NCI-H1092 (cell line): ENCODE results near the gene KIF1A.

Experiments
- DNase-seq: peaks from one replicate; lab custom pipeline; 2025; lab: John Stamatoyannopoulos, UW

KIF1A gene

DNA sequence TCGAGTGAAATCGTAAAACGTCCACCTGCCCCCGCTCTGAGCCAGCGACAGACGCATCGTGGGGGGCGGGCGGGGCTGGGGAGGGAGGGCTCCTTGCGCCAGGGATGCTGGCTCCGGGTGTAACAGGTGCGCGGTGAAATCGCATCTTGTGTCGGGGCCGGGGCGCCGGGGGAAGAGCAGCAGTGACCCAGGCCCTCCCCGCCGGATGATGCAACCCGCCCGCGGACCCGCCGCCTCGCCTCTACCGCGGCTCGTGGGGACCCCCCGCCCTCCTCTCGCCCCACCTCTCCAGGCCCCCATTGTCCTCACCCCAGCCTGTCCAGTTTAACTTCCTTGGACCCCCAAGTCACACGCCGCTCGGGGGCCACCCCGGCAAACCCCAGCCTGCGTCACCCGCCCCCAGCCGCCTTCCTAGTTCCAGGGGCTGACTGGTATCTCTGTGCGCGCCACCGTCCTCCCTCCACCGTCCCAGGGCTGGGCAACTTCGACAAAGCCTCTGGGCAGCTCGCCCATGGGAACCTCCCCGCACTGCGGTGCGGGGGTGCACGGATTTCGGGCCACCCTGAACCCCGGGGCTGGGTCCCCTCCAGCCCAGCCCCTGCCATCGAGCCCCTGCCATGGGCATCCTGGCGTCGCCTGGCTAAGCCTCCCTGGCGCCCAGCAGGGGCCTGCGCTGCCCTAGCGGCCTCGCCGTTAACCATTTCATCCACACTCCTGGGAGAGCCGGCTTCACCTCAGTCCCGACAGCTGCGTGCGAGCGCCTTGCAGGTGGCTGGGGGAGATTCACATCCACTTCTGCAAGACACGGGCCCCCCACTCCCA lies 799 bp upstream of the KIF1A start:
- DNase-seq, result peak; percentile 69

DNA sequence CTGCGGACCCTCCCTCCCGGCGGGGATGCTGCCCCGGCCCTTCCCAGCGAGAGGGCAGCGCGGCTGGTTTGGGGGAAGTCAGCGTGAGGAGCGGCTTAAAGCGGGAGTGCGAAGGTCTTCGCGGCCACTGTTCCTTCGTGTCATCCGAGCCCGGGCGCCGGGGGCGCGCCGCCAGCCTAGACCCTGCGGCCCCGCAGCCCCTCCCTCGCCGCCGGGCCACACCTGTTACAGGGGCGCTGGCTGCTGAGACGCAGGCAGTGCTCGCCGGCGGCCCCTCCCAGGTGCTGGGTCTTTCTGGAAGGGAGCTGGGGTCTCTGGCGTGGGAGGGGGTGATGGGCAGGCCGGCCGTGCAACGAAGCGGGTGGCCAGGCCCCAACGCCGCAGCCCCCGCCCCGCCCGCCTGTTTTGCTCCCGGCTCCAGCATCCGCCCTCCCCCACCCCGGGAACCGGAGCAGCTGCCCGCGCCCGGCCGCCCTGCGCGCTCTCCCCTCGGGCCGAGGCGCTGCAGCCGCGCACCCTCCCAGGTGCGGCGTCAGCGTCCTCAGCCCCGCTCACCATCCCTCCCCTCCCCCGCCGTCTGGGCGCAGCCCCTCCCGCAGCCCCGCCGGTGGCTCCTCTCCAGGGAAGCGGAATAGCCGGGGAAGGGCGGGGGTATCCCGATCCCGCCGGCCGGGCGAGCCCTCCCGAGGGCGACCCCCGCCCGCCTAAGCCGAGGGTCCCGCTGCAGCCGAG lies 727 bp downstream of the KIF1A start:
- DNase-seq, result peak; percentile 29

DNA sequence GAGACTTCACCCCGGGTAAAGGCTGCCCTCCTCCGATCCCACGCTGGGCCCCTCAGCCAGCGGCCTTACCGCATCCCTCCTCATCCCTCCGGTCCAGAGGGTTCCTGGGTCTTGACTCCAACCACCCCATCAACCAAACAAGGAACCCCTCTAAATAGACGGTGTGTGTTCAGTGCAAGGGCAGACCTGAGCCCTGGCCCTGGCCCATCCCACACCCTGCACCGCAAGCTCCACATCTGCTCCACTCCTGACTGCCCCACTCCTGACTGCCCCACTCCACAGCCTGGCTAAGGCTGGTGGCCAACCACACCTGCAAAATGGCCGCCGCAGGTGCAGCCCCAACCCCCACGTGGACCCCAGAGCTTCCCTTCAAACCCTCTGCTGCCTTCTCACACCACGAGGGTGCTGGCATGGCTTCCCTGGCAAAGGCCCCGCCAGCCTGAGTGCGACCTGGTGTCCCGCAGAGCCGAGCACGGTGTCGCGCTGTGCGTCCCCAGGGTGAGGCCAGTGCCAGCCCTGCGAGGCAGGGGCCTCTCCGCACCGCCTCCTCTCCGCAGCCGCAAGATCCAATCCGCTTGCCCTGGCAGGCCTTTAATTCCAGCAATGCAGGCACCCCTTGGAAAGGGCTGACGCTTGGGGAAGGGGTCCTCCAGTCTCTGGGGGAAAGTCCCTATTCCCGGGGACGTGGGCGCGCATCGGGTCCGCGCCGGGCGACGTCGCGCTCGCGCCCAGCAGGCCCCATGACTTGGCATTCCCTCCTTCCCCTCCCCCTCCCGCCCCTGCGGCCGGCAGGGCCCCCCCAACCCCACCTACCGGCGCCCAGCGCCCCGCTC lies 1.5 kb downstream of the KIF1A start:
- no peak for DNase-seq

DNA sequence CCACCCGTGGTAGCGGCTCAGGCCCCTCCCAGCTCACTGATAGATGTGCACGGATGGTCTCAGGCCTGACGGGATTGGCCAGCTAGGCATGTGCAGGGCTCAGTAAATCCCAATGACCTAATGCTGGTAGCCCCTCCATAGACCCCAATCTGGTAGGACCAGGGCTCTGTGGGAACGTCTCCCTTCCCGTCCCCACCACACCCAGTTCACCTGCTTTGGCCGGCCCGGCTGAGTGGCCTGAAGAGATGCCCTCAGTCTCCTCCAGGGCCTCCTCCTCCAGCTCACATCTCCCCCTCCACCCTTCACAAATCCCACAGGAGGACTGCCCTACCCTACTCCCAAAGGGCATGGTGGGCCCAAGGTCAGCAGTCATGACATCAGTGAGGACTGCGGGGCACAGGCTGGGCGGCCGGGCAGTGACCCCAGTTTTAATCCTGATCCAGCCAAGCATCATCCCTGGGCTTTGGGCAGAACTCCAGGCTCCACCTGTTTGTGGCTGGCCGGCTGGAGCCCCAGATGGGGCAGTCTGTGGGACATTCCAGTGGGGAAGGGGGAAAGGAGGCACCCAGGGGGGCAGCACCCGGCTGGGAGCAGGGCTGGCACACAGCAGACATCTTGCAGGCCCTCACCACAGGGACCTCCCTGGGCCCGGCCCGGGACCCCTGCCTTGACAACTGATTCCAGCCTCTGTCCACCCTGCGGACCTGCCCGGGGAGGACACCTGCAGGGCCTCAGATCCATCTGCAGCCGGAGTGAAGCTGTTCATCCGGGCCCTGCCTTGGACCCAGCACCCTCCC lies 2.3 kb downstream of the KIF1A start:
- no peak for DNase-seq

DNA sequence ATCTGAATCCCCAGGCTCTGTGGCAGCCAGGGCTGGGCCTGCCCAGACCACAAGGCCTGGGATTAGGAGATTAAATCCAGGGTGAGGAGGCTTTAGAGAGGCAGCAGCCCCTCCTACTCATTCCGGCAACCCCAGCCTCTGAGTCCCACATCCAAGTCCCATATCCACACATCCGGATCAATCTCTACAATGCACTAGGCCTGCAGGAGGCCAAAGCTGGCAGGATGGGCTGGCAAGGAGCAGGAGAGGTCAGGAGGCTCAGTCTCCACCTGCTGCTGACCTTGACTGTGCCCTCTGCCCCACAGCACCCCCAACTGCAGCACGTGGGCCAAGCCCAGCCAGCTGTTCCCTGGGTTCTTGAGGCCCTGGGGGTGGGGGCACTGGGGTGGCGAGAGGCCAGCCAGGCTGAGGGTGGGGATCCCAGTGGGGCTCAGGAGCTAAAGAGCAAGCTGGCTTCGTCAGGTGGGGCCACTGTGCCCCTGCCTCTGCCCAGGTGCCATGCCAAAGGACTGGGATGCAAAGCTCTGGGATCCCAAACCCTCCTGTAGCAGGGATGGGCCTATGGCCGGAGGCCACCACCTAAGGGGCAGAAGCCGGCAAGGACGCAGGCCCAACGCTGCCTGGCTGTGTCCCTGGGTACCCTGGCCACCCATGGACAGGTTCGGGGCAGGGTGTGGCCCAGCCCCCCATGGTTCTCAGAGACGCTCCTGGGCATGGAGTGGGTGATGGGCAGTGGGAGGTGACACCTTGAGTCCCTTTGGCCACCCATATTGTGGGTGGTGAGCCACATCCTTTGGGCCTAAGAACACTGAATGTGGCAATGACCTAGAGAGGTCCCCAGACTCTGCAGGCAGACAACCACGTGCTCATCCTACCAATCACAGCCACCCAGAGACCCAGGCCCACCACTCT lies 3.2 kb downstream of the KIF1A start:
- DNase-seq, result no peak

DNA sequence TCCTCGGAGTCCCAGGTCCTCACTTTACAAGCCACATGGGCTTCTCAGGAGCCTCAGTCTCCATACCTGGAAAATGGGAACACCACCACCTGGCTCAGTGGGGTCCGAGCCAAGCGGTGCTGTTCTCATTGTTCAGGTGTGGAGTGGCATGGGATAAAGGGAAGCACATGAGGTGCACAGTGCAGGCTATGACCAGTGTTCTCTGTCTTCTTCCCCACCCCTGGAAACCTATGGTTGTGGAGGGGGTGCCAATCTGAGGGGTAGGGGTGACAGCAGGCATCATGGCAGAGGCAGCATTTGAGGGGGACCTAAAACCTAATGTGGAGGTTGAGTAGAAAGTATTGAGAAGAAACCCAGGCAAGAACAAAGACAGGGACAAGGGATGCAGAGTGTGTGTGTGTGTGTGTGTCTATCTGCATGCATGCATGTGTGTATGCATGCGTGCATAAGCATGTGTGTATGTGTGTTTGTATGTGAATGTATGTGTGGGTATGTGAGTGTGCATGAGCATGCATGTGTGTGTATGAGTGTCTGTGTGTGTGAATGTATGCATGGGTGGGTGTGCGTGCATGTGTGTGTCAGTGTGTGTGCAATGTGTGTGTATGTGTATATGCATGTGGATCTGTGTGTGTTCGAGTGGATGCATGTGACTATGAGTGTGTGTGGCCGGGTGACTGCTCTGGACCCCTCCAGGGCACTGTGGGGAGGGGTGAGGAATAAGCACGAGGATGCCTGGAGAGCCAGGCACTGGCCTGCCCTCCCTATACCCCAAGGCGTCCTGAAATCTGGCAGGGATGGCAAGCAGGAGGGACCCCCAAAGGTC lies 4.0 kb downstream of the KIF1A start:
- DNase-seq, result no peak

DNA sequence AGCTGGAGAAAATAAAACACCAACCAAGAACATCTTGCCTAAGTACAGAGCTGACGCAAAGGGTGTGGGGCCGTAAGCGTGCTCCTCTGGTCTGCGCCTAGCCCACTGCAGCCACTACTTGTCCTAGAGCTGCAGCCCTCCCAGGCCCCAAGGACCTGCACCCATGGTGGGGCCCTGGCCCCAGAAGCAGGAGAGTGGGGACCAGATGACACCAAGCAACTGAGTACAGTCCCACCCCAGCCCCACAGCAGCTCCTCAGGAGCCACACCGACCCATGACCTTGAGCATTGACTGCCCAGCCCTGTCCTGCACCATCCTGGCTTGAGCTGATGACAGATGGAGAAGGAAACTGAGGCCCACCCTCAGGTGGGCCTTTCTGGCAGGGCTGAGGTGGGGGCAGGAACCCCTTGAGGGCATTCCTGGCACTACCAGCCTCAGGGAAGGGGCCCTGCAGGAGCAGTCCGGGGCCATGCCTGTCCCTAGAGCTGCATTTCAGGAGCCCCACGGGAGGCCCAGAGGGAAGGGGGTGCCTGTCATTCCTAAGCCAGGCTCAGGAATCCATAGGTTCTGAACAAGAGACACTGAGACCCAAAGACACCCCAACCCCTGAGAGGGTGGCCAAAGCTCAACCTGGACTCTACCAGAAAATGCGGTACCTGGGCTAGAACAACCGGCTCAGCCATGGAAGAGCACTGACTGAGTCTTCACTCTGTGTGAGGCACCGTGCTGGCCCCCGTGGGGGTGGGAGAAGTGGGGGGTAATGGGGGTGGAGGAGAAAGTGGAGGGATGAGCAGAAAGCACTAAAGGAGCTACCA lies 4.9 kb downstream of the KIF1A start:
- DNase-seq, result no peak

DNA sequence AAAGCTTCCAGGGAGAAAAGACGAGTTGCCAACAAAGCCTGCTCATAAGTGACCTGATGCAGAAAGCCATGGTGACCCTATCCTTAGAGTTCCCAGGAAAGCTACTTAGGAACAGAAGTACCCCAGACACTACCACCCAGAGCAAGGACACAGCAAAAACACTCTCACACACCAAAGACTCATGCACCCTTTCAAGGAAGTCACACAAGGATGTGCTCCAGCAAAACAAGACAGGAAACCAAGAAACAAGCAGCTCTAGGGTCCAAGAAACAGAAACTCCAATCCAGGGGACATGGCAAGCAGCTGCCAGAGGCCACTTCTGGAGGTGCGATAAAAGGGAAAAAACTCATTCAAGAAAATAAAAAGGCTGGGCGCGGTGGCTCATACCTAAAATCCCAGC lies 5.7 kb downstream of the KIF1A start:
- no peak for DNase-seq

DNA sequence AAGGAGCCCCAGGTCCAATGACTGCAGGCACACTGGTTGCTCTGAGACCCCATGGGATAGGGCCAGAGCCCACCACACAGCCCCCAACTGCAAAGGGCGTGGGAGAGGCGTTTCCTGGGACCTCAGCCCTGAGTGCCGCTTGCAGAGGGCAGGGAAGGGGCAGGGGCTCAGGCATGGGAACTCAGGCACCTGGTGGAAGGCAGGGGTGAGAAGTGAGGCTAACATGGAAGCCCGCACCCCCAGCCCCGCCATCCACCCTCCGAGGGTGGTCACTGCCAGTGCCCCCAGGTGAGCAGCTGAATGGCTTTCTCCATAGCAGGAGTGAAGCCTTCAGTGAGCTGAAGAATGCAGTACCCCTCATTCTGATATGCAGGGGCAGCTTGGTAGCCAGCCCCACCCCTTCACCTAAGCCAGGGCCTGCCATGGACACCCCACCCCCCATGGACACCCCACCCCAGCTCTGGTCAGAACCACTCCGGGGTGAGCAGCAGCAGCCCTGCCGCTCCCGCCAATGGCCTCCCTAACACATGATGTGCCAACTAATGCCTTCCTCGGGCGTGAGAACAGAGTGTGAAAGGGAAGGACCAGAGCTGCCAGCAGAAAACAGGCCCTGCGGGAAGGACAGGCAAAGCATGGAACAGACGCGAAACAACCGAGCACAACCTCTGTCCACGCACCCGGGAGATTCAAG lies 6.6 kb downstream of the KIF1A start:
- no peak for DNase-seq

DNA sequence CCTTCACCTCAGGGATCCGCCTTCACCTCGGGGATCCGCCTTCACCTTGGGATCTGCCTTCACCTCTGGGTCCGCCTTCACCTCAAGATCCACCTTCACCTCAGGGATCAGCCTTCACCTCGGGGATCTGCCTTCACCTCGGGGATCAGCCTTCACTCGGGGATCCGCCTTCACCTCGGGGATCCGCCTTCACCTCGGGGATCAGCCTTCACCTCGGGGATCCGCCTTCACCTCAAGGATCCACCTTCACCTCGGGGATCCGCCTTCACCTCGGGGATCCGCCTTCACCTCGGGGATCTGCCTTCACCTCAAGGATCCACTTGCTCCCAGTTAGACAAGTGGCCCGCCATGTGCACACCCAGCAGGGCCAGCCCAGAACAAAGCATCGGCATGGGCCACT lies 7.3 kb downstream of the KIF1A start:
- DNase-seq, result no peak

DNA sequence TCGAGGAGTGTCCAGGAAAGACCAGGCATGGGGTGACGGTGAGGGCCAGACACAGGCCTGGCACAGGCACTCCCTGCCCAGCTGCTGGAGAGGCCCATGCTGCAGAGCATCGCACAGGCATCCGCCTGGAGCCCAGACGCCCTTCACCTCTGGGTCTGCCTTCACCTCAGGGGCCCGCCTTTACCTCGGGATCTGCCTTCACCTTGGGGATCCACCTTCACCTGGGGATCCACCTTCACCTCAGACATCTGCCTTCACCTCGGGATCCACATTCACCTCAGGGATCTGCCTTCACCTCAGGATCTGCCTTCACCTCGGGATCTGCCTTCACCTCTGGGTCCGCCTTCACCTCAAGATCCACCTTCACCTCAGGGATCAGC lies 7.7 kb downstream of the KIF1A start:
- DNase-seq, result no peak

DNA sequence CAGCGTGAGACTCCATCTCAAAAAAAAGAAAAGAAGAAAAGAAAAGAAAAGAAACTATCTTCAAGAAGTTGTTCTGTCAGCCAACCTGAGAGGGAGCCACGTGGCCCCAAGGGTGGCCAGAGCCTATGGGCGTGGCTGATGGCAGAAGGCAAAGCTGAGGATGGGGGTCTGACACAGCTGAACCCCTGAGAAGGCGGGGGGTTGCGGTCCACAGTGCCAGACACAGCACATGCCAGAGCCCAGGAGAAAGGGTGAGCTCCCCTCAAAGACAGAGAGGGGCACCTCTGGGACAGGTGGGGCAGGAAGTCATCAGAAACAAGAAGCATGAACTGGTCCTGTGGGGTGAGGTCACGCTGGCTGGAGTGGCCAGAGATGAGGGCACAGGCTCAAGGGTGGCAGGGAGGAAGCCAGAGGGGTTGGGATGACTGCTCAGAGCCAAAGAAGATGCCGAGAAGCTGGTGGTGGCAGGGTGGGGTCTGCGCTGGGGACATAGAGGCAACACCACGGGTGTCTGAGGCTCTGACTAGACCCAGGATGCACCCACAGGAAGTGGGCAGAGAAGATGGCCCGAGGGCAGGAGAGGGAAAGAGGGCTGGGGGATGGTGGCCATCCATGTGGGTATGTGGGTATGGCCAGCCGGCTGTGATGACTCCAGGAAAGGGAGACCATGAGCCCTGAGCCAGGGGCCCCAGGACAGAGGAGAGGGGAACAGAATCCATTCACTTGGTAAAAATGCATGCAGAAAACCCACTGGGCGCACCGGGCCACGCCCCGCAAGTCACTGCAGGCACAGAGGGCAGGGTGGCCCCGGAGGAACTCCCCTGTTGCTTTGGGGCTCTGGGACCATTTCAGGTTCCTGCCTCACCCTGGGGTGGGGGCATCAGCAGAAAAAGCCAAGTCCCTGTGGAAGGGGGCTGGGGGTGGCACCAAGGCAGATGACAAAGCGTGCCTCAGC lies 8.4 kb downstream of the KIF1A start:
- DNase-seq, result no peak

DNA sequence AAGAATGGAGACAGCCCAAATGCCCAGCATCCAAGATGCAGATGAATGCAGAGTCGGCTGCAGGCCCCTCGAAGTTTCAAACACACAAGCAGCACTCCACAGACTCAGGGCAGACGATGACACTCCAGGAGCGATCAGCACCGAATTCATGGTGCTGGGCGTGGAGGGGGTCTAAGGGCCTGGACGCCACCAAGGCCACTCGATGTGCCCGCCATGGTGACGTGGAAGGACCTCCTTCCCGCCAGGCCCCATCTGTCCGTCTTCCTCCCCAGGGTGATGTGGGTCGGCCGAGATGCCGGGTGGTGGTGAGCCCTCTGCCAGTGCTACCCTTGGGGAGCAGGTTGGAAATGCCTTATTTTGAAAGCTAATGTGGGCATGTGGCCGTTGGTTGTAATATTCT lies 9.4 kb downstream of the KIF1A start:
- DNase-seq, result no peak

DNA sequence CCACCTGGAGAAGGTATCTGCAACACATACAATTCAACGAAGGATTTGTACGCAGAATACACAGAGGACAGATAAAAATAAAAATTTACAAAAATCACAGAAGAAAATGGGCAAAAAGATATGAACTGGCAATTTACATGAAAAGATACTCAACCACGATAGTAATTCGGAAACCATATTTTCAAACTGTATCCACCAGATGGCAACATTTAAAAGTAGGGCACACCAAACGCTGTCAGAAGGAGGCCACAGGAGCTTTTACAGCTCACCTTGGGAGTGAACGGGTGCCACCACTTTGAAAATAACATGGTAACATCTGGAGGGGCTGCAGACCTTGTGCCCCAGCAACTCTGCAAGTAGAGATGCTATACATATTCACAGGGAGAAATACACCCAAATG lies 9.8 kb downstream of the KIF1A start:
- DNase-seq, result no peak

DNA sequence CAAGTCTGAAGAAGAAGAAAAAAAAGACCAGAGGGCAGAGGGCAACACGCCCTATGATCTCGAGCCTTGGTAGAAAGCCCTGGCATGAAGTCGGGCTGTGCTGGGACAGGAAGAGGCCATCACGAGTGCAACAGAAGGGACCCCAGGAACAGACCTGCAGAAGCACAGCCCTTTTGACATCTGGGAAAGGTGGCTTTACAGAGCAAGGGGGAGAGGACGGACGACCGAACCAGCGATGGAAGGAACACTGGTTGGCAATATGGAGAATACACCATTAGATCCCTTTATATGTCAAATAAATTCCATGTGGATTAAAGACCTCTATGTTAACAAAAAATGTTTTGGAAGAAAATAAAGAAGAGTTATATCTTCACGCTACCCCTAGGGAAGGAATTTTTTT lies 10.7 kb downstream of the KIF1A start:
- no peak for DNase-seq

DNA sequence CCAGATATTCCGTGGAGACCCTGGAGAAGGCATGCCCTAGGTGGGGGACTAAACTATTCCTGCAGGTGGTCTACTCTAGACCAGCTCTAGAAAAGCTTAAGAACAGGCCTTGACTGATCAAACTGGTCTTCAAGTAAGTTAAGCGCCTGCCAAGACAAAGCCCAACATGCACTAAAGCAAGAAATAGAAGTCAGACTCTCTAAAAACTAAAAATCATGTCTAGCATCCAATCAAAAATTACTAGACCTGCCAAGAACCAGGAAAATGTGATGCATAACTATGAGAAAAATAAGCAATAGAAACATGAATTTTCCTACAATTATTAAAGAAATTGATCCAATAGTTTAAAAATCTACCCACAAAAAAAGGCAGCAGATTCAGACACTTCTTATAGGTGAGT lies 13.6 kb downstream of the KIF1A start:
- DNase-seq, result no peak

DNA sequence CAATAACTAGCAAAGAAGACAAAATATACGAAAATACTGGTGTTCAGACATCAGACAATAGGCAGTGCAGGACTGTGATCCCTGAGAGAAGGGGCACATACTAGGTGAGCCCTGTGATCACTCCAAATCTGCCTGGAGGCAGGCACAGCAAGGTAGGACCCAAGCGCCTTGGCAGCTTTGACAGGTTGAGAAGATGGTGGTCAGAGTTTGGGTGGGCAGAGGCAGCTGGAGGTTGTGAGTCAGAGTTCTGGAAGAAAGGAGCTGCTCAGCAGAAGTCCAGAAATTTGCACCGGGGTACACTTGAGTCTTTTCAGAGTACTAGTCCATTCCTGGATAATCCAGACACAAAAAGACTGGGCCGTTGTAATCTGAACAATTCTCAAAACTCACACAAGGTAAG lies 14.0 kb downstream of the KIF1A start:
- DNase-seq, result no peak
